H7 (cell line): ENCODE results near the gene PRRT4. TPM values are rescaled to one million over a fixed set of nuclear protein-coding genes. Genes with fewer than 3 reads are reported as not detected.

Experiments used
- DNase-seq: peaks from one replicate; pipeline ENCODE4 v3.0.0; 2012
- H3K27me3 ChIP-seq: 2 replicates; pipeline ENCODE4 v1.6.0; 2011; ENCODE audit warnings: mild to moderate bottlenecking, low read length; ENCODE audit not compliant: control insufficient read depth, insufficient read depth
- H3K36me3 ChIP-seq: replicated peaks from 2 replicates; pipeline ENCODE4 v1.5.1; 2011; ENCODE audit warnings: low read length; ENCODE audit not compliant: control insufficient read depth, insufficient read depth
- H3K4me3 ChIP-seq: 2 replicates; pipeline ENCODE4 v1.5.1; 2011; ENCODE audit warnings: low read depth, mild to moderate bottlenecking, control low read depth, low read length, moderate library complexity; ENCODE audit not compliant: insufficient read depth
- total RNA-seq: library from RNA; depleted of rRNA; stranded (reverse); fragments of >200 nt; shearing (Covaris generic); gene quantifications from 2 replicates; pipeline ENCODE4 v1.2.3, GENCODE V29; 2014; rRNA removed

Gene PRRT4
- total RNA-seq, 1 experiment from 2014 or later: 0.14 TPM

GRCh38 chr7:128322040-128322643 is 39.3 kb downstream of the PRRT4 start:
- Histone ChIP-seq H3K27me3 (no peaks in the 10 kb centered on the region), H3K36me3 (peaks cover 32% of the 10 kb centered on the region), H3K4me3 (no peak overlapping the region)
- peak; percentile 38 for DNase-seq

GRCh38 chr7:128321044-128321422 is 40.5 kb downstream of the PRRT4 start:
- no peak for DNase-seq
- Histone ChIP-seq H3K4me3 (no peak overlapping the region), H3K36me3 (peaks cover 38% of the 10 kb centered on the region), H3K27me3 (no peaks in the 10 kb centered on the region)

- DNase-seq: no peak
- Histone ChIP-seq H3K36me3 (peaks cover 42% of the 10 kb centered on the region), H3K27me3 (no peaks in the 10 kb centered on the region), H3K4me3 (no peak overlapping the region)
Measured at GRCh38 chr7:128318691-128319090, 42.8 kb downstream of the PRRT4 start.

DNA sequence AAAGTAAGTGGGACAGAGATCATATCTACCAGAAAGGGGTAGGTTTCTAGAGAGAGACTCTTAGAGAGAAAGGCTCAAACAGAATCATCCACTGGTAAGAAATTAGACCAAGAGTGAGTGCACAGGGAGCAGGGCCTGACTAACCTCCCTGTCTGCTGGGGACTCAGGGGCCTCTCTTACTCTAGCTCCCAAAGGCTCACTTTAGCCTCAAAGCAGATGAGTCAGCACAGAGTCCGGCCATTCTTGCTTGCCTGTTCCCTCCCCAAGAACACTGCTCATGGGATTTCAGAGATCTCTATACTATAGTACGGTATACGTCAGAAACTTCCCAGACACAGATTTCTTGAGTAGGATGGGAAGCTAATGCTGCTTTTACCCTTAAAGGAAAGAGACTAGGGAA is 50.5 kb downstream of the PRRT4 start:
- no peak for DNase-seq
- Histone ChIP-seq H3K4me3 (no peak overlapping the region), H3K27me3 (no peaks in the 10 kb centered on the region), H3K36me3 (peaks cover 47% of the 10 kb centered on the region)

DNA sequence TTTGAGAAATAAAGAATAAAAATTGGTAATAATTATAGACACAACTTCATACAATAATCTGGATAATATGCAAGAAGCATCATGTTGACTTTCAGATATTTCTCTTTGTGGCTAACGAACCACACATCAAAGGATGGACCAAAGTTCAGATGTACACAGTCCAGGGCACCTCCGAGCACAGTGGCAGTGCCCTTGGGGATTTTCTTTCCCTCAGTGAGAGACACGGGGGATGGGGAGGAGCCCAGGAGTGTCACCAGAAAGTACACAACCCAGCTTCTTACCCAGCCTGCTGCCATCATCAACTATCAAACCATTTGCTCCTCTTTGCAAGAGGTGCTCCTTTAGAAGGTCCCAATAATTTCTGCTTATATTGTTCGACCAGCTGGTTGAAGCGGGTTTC is 51.0 kb downstream of the PRRT4 start:
- no peaks in the 10 kb centered on the region for H3K27me3 ChIP-seq
- no peak overlapping the region for H3K4me3 ChIP-seq
- no peak for DNase-seq
- H3K36me3 ChIP-seq: peaks cover 47% of the 10 kb centered on the region

DNA sequence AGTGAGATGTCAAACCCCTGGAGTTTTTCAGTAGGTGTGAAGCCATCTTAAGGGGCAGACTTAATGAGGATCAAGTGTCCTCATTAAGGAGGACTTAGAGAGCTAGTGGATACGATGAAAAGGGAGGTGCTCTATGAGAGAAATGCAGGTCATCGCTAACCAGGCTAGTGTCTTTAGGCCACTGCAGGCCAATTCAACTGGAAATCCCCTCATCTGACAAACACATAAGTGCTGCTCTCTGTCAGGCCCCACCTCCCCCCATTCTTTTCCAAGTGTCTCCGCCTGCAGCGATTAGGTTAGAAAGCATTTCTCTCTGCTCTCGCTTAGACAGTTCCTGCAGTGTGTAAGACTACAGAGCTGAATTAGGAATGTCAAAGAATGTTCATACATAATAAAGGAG is 51.5 kb downstream of the PRRT4 start:
- peak; percentile 25 for DNase-seq
- H3K27me3 ChIP-seq: no peaks in the 10 kb centered on the region
- H3K36me3 ChIP-seq: peaks cover 48% of the 10 kb centered on the region
- H3K4me3 ChIP-seq: no peak overlapping the region

- DNase-seq: no peak
- peaks cover 43% of the 10 kb centered on the region for H3K36me3 ChIP-seq
Measured at GRCh38 chr7:128309124-128309523, 52.4 kb downstream of the PRRT4 start.

GRCh38 chr7:128307061-128307460 is 54.4 kb downstream of the PRRT4 start:
- H3K36me3 ChIP-seq: peaks cover 36% of the 10 kb centered on the region
- H3K27me3 ChIP-seq: no peaks in the 10 kb centered on the region
- H3K4me3 ChIP-seq: no peak overlapping the region
- no peak for DNase-seq

More at GRCh38 chr7:128309124-128309523, 52.4 kb downstream of the PRRT4 start:
- Histone ChIP-seq H3K4me3 (no peak overlapping the region), H3K27me3 (no peaks in the 10 kb centered on the region)

GRCh38 chr7:128304212-128304611 is 57.3 kb downstream of the PRRT4 start:
- Histone ChIP-seq H3K27me3 (no peaks in the 10 kb centered on the region), H3K36me3 (peaks cover 23% of the 10 kb centered on the region), H3K4me3 (no peak overlapping the region)
- no peak for DNase-seq

GRCh38 chr7:128303643-128304042 is 57.8 kb downstream of the PRRT4 start:
- H3K27me3 ChIP-seq: no peaks in the 10 kb centered on the region
- H3K36me3 ChIP-seq: peaks cover 23% of the 10 kb centered on the region
- no peak overlapping the region for H3K4me3 ChIP-seq
- no peak for DNase-seq

- Histone ChIP-seq H3K27me3 (no peaks in the 10 kb centered on the region), H3K36me3 (peaks cover 20% of the 10 kb centered on the region), H3K4me3 (no peak overlapping the region)
- DNase-seq: no peak
Measured at GRCh38 chr7:128303133-128303532, 58.4 kb downstream of the PRRT4 start.

DNA sequence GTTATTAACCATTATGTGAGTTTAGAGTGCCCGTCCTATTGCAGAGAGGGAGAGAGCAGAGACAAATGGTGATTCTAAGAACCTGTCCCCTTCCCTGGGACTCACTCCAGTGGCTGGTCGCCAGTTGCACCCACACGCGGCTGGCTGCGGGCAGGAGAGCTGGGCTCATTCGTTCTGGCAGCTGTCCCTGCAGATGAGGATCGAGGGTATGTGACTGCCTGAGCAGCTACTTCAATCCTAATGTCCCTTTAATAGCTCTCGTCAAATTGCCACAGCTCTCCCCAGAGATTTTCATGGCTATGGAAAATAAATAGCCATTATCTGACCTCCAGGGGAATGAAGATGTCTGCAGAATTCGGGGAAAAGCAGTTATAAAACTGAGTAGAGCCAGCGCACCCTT is 59.4 kb downstream of the PRRT4 start:
- Histone ChIP-seq H3K27me3 (no peaks in the 10 kb centered on the region), H3K4me3 (no peak overlapping the region), H3K36me3 (peaks cover 18% of the 10 kb centered on the region)
- no peak for DNase-seq

Other genes with a start within 250 kb of the PRRT4 start
- gene LEP, start 120.4 kb downstream of the PRRT4 start, total RNA-seq: not detected in 2 replicates
- 24.2 and 29.4 TPM in 2 replicates for gene RBM28, start 17.8 kb downstream of the PRRT4 start, total RNA-seq
- gene IMPDH1, start 48.3 kb upstream of the PRRT4 start, total RNA-seq: 27.2 and 45.7 TPM in 2 replicates
- 26.0 and 31.3 TPM in 2 replicates for gene HILPDA, start 94.2 kb upstream of the PRRT4 start, total RNA-seq
- 39.5 TPM in 2 replicates for gene METTL2B, start 115.1 kb upstream of the PRRT4 start, total RNA-seq